SH-SY5Y (cell line): ENCODE data around the gene SETD1B.

ENCODE experiments used
- GATA2 ChIP-seq: IDR thresholded peaks from 2 replicates; pipeline ENCODE4 v1.6.1; 2011; ENCODE audit warnings: mild to moderate bottlenecking, low read depth, low read length
- GATA3 ChIP-seq: IDR thresholded peaks from 2 replicates; pipeline ENCODE4 v1.6.1; 2011; ENCODE audit warnings: low read depth, mild to moderate bottlenecking, low read length, moderate library complexity

DNA sequence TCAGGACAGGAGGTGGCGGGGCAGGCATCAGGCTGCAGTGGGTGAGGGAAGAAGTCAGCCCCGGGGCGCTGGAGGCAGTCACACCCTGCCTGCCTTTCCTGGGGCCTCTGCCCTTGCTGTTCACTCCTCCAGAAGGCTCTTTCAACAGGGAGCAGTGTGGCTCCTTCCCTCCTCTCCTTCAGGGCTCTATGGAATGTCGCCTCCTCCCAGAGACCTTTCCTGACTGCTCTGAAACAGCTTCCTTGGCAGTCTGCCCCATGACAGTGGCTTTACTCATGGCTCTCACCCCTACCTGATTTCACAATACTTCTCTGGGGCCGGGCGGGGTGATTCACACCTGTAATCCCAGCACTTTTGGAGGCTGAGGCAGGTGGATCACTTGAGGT is 17.4 kb upstream of the SETD1B start:
- TF ChIP-seq GATA2 (no peak), GATA3 (no peak)
